Breast epithelium (tissue), 4 donors: ENCODE measurements around the gene VTI1B. TPM values are rescaled to one million over a fixed set of nuclear protein-coding genes. Genes with fewer than 3 reads are reported as not detected.
A peak's percentile ranks its signal among the peaks of the same experiment; 100 is the strongest.

Source experiments
- DNase-seq, 2 donors: peaks; one replicate each; pipeline ENCODE4 v3.0.0-alpha.2; 2019; ENCODE audit warnings: low spot score in 2 of 2
- H3K27ac ChIP-seq, 2 donors: fragments of 200-600 bp; sonication (generic) in 1 of 2; one replicate each; pipeline ENCODE4 v1.5.1; 2016 to 2019; ENCODE audit warnings: mild to moderate bottlenecking in 1 of 2
- H3K27me3 ChIP-seq, 2 donors: fragments of 200-600 bp; sonication (generic) in 1 of 2; one replicate each; pipeline versions ENCODE4 v1.5.1 to v1.6.0; 2017 to 2019; ENCODE audit warnings: control low read depth in 1 of 2, mild to moderate bottlenecking in 1 of 2
- H3K36me3 ChIP-seq: fragments of 200-600 bp; one replicate; pipeline ENCODE4 v1.5.1; 2019
- H3K4me1 ChIP-seq, 2 donors: fragments of 200-600 bp; sonication (generic); one replicate each; pipeline ENCODE4 v1.5.1; 2016 to 2019; ENCODE audit warnings: control low read depth in 1 of 2
- H3K4me3 ChIP-seq, 3 donors: fragments of 200-600 bp; sonication (generic); 1 replicate in 2 of 3; 2 replicates in 1 of 3; pipeline ENCODE4 v1.5.1; 2016 to 2019; ENCODE audit warnings: mild to moderate bottlenecking in 3 of 3, moderate library complexity in 2 of 3
- H3K9me3 ChIP-seq, 2 donors: fragments of 200-600 bp; sonication (generic) in 1 of 2; one replicate each; pipeline ENCODE4 v1.5.1; 2016 to 2019; ENCODE audit warnings: control low read depth in 1 of 2
- POLR2A ChIP-seq: fragments of 450-650 bp; IDR thresholded peaks from one replicate; pipeline ENCODE4 v1.6.1; 2016; ENCODE audit warnings: antibody characterized with exemption, mild to moderate bottlenecking, moderate library complexity
- POLR2AphosphoS5 ChIP-seq, 3 donors: sonication (generic); formaldehyde crosslinking; IDR thresholded peaks; one replicate each; pipeline ENCODE4 v1.6.1; 2017; ENCODE audit warnings: antibody characterized with exemption in 3 of 3
- intact Hi-C: fragments of 100-400 bp; cut with DNase I; formaldehyde crosslinking; loops from one replicate; pipeline ENCODE4 v1.15.1; 2023; ENCODE audit warnings: low total_unique reads
- total RNA-seq, 3 donors: library from RNA; depleted of rRNA; stranded (reverse); fragments of >200 nt; gene quantifications; one replicate each; pipeline ENCODE4 v1.1.0, GENCODE V29; 2016
- TF ChIP-seq, protein P1 (sequence below), 3 donors: fragments of 450-650 bp; IDR thresholded peaks; one replicate each; pipeline ENCODE4 v1.5.1; 2016 to 2017; ENCODE audit warnings: antibody characterized with exemption in 3 of 3, mild to moderate bottlenecking in 3 of 3, moderate library complexity in 3 of 3

The VTI1B gene
- total RNA-seq, 3 donors from 2014 or later, result 62.8 to 169 (median 80.6) TPM

DNA sequence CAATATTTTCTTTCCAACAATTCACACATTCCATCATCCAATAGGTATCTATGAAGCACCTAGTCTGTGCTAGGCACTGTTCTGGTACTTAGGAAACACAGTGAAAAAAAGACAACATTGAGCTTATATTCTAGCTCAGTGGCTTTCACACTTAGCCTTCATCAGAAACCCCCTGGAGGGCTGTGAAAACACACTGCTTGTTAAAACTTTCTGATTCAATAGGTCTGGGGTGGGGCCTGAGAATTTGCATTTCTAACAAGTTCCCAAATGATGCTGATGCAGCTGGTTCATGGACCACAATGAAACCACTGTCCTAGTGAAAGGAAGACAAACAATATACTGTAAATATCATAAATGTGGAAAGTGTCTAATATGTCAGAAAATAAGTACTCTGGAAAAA, 5.9 kb downstream of the VTI1B start:
- H3K4me3 ChIP-seq, result no peak overlapping the region
- H3K9me3 ChIP-seq, result no peaks in the 10 kb centered on the region
- H3K36me3 ChIP-seq, result no peaks in the 10 kb centered on the region
- intact Hi-C loops, result no loop called here
- H3K27ac ChIP-seq, result no peak overlapping the region
- peaks cover 0 to 14% of the 10 kb centered on the region in 2 donors for H3K4me1 ChIP-seq
- no peaks in the 10 kb centered on the region for H3K27me3 ChIP-seq
- TF ChIP-seq POLR2AphosphoS5 (IDR thresholded peaks at IDR 0.05), result no peak
- TF ChIP-seq POLR2A, result no peak
- no peak for DNase-seq

GRCh38 chr14:67666750-67667449, 7.5 kb downstream of the VTI1B start:
- H3K27ac ChIP-seq, result no peak overlapping the region
- intact Hi-C loops, result no loop called here
- DNase-seq, result no peak

GRCh38 chr14:67665868-67666267, 8.6 kb downstream of the VTI1B start:
- H3K27ac ChIP-seq, result no peak overlapping the region
- intact Hi-C loops, result no loop called here
- no peaks in the 10 kb centered on the region for H3K4me1 ChIP-seq
- H3K4me3 ChIP-seq, result no peak overlapping the region
- DNase-seq, result no peak
- no peak for TF ChIP-seq POLR2AphosphoS5 (IDR thresholded peaks at IDR 0.05)
- TF ChIP-seq, protein P1, sequence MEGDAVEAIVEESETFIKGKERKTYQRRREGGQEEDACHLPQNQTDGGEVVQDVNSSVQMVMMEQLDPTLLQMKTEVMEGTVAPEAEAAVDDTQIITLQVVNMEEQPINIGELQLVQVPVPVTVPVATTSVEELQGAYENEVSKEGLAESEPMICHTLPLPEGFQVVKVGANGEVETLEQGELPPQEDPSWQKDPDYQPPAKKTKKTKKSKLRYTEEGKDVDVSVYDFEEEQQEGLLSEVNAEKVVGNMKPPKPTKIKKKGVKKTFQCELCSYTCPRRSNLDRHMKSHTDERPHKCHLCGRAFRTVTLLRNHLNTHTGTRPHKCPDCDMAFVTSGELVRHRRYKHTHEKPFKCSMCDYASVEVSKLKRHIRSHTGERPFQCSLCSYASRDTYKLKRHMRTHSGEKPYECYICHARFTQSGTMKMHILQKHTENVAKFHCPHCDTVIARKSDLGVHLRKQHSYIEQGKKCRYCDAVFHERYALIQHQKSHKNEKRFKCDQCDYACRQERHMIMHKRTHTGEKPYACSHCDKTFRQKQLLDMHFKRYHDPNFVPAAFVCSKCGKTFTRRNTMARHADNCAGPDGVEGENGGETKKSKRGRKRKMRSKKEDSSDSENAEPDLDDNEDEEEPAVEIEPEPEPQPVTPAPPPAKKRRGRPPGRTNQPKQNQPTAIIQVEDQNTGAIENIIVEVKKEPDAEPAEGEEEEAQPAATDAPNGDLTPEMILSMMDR (IDR thresholded peaks at IDR 0.05), result no peak
- no peak for TF ChIP-seq POLR2A
- no peaks in the 10 kb centered on the region for H3K36me3 ChIP-seq
- H3K9me3 ChIP-seq, result no peaks in the 10 kb centered on the region
- H3K27me3 ChIP-seq, result no peaks in the 10 kb centered on the region

More at GRCh38 chr14:67666750-67667449, 7.5 kb downstream of the VTI1B start:
- TF ChIP-seq POLR2AphosphoS5 (IDR thresholded peaks at IDR 0.05), result no peak
- TF ChIP-seq, protein P1 (IDR thresholded peaks at IDR 0.05), result peak in 2 of 3 donors; percentile 53 to 62
- H3K4me3 ChIP-seq, result no peak overlapping the region
- H3K4me1 ChIP-seq, result no peaks in the 10 kb centered on the region
- no peaks in the 10 kb centered on the region for H3K36me3 ChIP-seq
- no peaks in the 10 kb centered on the region for H3K27me3 ChIP-seq
- H3K9me3 ChIP-seq, result no peaks in the 10 kb centered on the region

DNA sequence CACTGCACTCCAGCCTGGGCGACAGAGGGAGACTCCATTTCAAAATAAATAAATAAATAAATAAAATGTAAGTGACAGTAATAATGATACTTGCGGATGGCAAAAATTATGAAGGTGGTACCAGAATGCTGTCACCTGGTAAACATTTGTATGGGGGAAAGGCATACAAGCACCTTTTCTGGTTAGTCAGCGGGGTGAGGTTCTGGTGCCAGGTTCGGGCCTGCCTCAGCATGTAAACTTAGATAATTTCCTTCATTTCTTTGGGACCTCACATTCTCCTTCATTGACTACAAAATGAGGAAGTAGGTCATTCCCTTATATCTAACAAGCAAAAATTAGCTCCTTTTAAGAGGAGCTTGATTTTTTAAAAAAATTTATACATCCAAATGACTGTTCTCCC, 10.8 kb downstream of the VTI1B start:
- no peak for DNase-seq

DNA sequence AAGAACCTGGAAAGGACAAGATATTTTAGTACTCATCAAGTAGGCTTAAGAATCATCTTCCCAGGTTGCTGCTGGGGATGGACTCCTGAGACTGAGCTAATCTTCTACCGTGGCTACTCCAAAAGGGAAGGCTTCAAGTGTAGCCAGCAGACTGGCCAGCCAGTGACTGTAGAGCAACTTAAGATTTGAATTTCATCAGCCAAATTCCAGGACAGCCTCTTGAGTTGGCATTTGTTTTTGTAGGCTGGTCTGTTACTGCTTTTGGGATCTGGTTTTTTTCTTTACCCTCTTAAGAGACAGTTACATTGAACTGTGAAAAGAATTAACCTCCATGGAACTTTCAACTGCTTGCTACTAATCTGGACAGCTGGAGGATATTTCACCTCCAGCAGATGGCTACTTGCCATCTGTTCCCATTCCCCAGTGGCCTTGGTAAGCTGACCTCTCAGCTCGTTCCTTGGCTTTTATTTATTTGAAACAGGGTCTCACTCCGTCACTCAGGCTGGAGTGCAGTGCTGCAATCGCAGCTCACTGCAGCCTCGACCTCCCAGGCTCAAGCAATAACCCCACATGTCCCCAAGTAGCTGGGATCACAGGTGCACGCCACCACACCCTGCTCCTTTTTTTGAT, 20.7 kb downstream of the VTI1B start:
- Histone ChIP-seq H3K4me3 (no peak overlapping the region), H3K9me3 (no peaks in the 10 kb centered on the region), H3K27me3 (no peaks in the 10 kb centered on the region), H3K36me3 (no peaks in the 10 kb centered on the region), H3K27ac (no peak overlapping the region), H3K4me1 (no peaks in the 10 kb centered on the region)
- intact Hi-C loops, result no loop called here
- TF ChIP-seq POLR2A (no peak), POLR2AphosphoS5 (IDR thresholded peaks at IDR 0.05) (no peak)
- TF ChIP-seq, protein P1 (IDR thresholded peaks at IDR 0.05), result no peak
- no peak for DNase-seq

More for the DNA sequence above, 10.8 kb downstream of the VTI1B start:
- Histone ChIP-seq H3K4me1 (no peaks in the 10 kb centered on the region), H3K27me3 (no peaks in the 10 kb centered on the region), H3K36me3 (no peaks in the 10 kb centered on the region), H3K9me3 (no peaks in the 10 kb centered on the region), H3K27ac (no peak overlapping the region), H3K4me3 (no peak overlapping the region)
- TF ChIP-seq POLR2AphosphoS5 (IDR thresholded peaks at IDR 0.05) (no peak), POLR2A (no peak)
- TF ChIP-seq, protein P1 (IDR thresholded peaks at IDR 0.05), result no peak
- intact Hi-C loops, result no loop called here
